ENCODE measurements around the gene CDK5RAP3.
A peak's percentile ranks its signal among the peaks of the same experiment; 100 is the strongest.
"Not testable (repeated sequence)": the region's sequence is repeated elsewhere in the genome, so short reads cannot be mapped to it uniquely, and the experiment has no call there.

The CDK5RAP3 gene

DNA sequence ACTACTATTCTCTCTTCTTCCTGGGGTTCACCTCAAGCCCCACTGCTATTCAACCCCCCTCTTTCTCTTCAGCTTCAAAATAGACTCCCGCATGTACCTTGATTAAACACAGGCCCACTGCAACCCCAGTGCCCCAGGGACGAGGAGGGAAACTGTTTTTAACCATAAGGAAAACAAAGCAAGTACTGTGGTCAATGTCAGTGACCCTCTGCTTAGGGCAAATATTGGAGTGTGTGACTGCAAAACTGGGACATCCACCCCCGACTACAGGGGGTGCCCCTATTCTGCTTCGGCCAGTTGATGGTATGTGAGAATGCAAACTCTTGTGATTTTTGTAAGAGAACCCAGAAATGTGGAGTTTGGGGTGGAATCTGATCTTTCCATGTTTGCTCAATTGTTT, 39.1 kb upstream of the CDK5RAP3 start:
- TF ChIP-seq, protein P1, sequence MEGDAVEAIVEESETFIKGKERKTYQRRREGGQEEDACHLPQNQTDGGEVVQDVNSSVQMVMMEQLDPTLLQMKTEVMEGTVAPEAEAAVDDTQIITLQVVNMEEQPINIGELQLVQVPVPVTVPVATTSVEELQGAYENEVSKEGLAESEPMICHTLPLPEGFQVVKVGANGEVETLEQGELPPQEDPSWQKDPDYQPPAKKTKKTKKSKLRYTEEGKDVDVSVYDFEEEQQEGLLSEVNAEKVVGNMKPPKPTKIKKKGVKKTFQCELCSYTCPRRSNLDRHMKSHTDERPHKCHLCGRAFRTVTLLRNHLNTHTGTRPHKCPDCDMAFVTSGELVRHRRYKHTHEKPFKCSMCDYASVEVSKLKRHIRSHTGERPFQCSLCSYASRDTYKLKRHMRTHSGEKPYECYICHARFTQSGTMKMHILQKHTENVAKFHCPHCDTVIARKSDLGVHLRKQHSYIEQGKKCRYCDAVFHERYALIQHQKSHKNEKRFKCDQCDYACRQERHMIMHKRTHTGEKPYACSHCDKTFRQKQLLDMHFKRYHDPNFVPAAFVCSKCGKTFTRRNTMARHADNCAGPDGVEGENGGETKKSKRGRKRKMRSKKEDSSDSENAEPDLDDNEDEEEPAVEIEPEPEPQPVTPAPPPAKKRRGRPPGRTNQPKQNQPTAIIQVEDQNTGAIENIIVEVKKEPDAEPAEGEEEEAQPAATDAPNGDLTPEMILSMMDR (IDR thresholded peaks at IDR 0.05; ENCODE audit: borderline replicate concordance, insufficient read depth, low read depth, low read length), result no peak
- no peak overlapping the region for H3K4me3 ChIP-seq (ENCODE audit: low read depth, low read length)

DNA sequence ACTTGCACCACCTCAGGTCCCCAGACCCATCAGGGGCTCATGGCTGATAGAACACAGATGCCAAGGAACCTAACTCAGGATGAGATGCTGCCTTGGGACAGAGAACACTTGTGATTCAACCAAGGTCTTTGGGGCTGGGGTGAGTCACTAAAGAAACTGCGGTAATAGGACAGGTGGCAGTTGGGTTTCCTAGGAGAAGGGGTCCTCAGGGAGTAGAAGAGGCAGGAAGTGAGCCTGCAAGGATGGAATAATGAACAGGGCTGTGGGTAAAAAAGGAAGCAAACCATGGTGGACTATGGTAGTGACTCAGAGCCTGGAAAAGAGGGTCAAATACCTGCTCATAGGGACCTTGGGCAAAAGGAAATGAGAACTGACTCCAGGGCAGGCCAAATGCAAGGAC, 36.1 kb upstream of the CDK5RAP3 start:
- TF ChIP-seq, protein P1 (IDR thresholded peaks at IDR 0.05; ENCODE audit: borderline replicate concordance, insufficient read depth, low read depth, low read length), result no peak
- no peak overlapping the region for H3K4me3 ChIP-seq (ENCODE audit: low read depth, low read length)

DNA sequence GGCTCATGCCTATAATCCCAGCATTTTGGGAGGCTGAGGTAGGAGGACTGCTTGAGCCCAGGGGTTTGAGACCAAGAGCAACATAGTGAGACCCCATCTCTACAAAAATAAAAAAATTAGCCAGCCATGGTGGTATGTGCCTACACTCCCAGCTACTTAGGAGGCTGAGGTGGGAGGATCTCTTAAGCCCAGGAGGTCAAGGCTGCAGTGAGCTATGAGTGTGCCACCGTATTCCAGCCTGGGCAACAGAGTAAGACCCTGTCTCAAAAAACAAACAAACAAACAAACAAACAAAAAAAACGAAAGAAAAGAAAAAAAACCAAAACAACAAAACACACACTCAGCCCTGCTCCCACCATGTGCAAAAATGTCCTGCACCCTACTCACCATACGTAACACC, 35.4 kb upstream of the CDK5RAP3 start:
- H3K4me3 ChIP-seq (ENCODE audit: low read depth, low read length), result not testable (repeated sequence)

DNA sequence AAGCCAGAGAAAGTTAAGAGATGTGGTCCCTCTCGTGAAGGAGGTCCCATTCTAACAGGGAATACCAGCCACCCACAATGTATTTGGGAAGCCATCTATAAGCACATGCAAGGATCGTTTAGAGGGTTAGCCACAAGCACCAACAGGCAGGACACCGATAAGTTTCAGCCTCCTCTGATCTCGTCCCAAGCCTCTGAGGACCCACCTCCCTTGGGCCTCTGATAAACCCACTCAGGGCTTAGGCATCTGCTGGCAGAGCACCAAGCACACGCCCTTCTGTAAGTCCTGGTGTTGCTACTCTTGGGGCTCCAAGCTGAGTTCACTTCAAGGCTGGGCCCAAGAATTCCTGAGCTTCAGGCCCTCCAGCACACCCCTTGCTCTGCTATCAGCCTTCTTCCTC, 35.0 kb upstream of the CDK5RAP3 start:
- TF ChIP-seq, protein P1 (IDR thresholded peaks at IDR 0.05; ENCODE audit: borderline replicate concordance, insufficient read depth, low read depth, low read length), result no peak
- no peak overlapping the region for H3K4me3 ChIP-seq (ENCODE audit: low read depth, low read length)

DNA sequence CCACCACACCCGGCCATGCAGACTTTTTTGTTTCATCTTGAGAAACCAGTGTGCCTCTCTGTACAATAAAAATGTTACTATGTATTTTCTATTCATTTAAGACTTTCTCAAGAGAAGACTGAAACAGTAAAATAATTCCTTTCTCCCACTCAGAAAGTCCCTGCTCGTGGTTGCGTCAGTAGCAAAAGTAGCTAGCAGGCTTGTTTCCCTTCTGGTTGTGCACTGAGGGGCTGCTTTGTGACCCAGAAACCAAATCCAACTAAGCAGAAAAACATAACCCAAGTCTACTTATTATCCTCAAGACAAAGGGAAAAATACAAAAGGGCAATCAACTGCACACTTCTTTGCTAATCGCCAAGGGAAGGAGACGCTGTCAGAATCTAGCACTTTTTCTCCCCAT, 33.0 kb upstream of the CDK5RAP3 start:
- H3K4me3 ChIP-seq (ENCODE audit: low read depth, low read length), result no peak overlapping the region
- TF ChIP-seq, protein P1 (IDR thresholded peaks at IDR 0.05; ENCODE audit: borderline replicate concordance, insufficient read depth, low read depth, low read length), result no peak

DNA sequence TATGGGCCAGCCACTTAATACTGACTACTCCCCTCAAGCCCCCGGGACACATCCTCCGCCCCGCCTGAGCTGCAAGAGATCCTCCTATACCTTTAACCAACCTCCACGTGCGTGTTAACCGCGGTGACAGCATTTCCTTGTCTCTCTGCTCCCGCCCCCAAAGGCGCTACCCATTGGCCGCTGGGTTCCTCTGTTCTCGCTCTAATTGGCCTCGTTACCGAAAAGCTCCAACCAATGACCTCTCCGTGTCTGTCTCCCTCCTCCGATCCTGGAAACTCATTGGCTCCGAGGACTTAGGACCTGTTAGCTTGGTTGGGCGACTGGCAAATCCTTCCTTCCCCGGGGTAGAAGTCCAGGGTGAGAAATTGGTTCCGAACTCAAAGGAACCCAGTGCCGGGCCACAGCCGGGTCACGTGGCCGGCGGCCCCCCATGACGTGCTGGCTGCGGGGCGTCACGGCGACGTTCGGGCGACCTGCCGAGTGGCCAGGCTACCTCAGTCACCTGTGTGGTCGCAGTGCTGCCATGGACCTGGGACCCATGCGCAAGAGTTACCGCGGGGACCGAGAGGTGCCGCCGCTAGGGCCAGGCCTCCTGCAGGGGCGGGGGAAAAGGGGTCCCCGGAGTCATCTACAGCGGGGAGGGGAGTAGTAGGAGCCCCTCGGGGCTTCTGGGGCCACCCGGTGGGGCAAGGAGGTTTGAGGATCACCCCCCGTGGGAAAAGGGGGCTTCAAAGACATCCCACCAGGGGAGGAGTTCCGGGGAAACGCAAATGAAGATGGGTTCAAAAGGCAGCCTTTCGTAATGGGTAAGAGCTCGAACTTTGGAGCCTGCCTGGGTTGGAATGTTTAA, 29.4 kb upstream of the CDK5RAP3 start, which contains the start of gene PNPO:
Gene PNPO (plus strand): TSS at position 326 of the 850 bp plus-strand sequence. CDS start 105 bp downstream, at position 431.
- TF ChIP-seq, protein P1 (IDR thresholded peaks at IDR 0.05; ENCODE audit: borderline replicate concordance, insufficient read depth, low read depth, low read length), result 0 out of 2 replicates have a peak, but pooled peaks have one; percentile 8
- H3K4me3 ChIP-seq (ENCODE audit: low read depth, low read length), result peak within 1 kb of the TSS; percentile 57

DNA sequence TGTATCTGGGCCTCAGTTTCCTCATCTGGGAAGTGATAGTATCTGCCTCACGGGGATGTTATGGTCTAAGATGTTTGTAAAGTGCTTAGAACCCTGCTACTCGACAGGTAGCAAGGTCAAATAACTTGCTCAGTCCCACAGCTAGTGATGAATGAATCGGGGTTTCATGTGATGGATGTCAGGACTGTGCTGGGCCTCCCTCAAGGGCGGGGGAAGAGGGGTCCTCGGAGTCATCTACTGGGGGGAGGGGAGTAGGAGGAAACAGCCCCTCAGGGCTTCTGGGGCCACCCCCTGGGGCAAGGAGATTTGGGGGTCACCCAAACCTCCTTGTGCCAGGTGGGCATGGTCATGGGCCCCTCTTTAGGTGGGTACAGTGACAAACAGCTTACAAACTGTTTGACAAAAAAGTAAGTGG, 28.8 kb upstream of the CDK5RAP3 start:
- H3K4me3 ChIP-seq (ENCODE audit: low read depth, low read length), result peak overlapping the region; percentile 57
- TF ChIP-seq, protein P1 (IDR thresholded peaks at IDR 0.05; ENCODE audit: borderline replicate concordance, insufficient read depth, low read depth, low read length), result no peak
